Spleen (tissue), 7 donors: ENCODE data around the gene FGD6.

Experiments used
- POLR2A ChIP-seq, 3 donors: fragments of 450-650 bp; IDR thresholded peaks; one replicate each; pipeline ENCODE4 v1.5.1; 2017; ENCODE audit warnings: antibody characterized with exemption in 3 of 3, mild to moderate bottlenecking in 1 of 3
- POLR2AphosphoS5 ChIP-seq, 3 donors: sonication (generic); formaldehyde crosslinking; IDR thresholded peaks; one replicate each; pipeline ENCODE4 v1.5.1; 2017; ENCODE audit warnings: antibody characterized with exemption in 3 of 3
- TF ChIP-seq, protein P1 (sequence below), 11 experiments: fragments of 200-600 bp in 7 of 11; fragments of 450-650 bp in 4 of 11; sonication (generic) in 4 of 11; IDR thresholded peaks in 8 of 11; conservative IDR thresholded peaks in 3 of 11; 1 replicate in 7 of 11; 2 replicates in 4 of 11; pipeline versions ENCODE4 v1.4.0 to v1.8.0; 2016 to 2021; ENCODE audit warnings: antibody characterized with exemption in 11 of 11, inconsistent platforms in 4 of 11, mild to moderate bottlenecking in 1 of 11
- donor health status: DM: no; HTN: no; CAD: no; lungs with moderate emphysema.
- donor health status: DM: no; HTN: no; CAD: no.
- donor health status: DM: no; HTN: no; CAD: no.

- TF ChIP-seq, protein P1, sequence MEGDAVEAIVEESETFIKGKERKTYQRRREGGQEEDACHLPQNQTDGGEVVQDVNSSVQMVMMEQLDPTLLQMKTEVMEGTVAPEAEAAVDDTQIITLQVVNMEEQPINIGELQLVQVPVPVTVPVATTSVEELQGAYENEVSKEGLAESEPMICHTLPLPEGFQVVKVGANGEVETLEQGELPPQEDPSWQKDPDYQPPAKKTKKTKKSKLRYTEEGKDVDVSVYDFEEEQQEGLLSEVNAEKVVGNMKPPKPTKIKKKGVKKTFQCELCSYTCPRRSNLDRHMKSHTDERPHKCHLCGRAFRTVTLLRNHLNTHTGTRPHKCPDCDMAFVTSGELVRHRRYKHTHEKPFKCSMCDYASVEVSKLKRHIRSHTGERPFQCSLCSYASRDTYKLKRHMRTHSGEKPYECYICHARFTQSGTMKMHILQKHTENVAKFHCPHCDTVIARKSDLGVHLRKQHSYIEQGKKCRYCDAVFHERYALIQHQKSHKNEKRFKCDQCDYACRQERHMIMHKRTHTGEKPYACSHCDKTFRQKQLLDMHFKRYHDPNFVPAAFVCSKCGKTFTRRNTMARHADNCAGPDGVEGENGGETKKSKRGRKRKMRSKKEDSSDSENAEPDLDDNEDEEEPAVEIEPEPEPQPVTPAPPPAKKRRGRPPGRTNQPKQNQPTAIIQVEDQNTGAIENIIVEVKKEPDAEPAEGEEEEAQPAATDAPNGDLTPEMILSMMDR (IDR thresholded peaks at IDR 0.05 in 8 of 11, conservative IDR thresholded peaks at IDR 0.05 in 3 of 11): no peak
- no peak for TF ChIP-seq POLR2A (IDR thresholded peaks at IDR 0.05)
- no peak for TF ChIP-seq POLR2AphosphoS5 (IDR thresholded peaks at IDR 0.05)
These were observed 4.7 kb downstream of the FGD6 start for GRCh38 chr12:95212586-95212985.
